D341Med (cell line): ENCODE results near the gene C20orf202.

Experiments used
- DNase-seq: peaks from one replicate; pipeline ENCODE4 v3.0.0; 2012; ENCODE audit warnings: low spot score

The C20orf202 gene

GRCh38 chr20:1202762-1203504, at the start of gene C20orf202:
C20orf202 (plus strand) TSS chr20:1203454; CDS start chr20:1203586, 132 bp downstream.
- DNase-seq: no peak

- DNase-seq: no peak
Observed at GRCh38 chr20:1154226-1154625, 49.0 kb upstream of the C20orf202 start.

GRCh38 chr20:1154691-1155090, 48.6 kb upstream of the C20orf202 start:
- no peak for DNase-seq

- no peak for DNase-seq
Observed at GRCh38 chr20:1155342-1155741, 47.9 kb upstream of the C20orf202 start.

- DNase-seq: no peak
Observed at GRCh38 chr20:1160496-1160895, 42.8 kb upstream of the C20orf202 start.

GRCh38 chr20:1160991-1161390, 42.3 kb upstream of the C20orf202 start:
- no peak for DNase-seq

- DNase-seq: no peak
Observed at GRCh38 chr20:1163105-1163504, 40.1 kb upstream of the C20orf202 start.

- no peak for DNase-seq
Observed at GRCh38 chr20:1163653-1164052, 39.6 kb upstream of the C20orf202 start.

GRCh38 chr20:1164871-1165270, 38.4 kb upstream of the C20orf202 start:
- DNase-seq: no peak

- no peak for DNase-seq
Observed at GRCh38 chr20:1165521-1165920, 37.7 kb upstream of the C20orf202 start.

- DNase-seq: no peak
Observed at GRCh38 chr20:1165941-1166340, 37.3 kb upstream of the C20orf202 start.

- DNase-seq: no peak
Observed at GRCh38 chr20:1166948-1167720, 36.1 kb upstream of the C20orf202 start.

GRCh38 chr20:1169224-1169623, 34.0 kb upstream of the C20orf202 start:
- DNase-seq: no peak

GRCh38 chr20:1171461-1172093, 31.7 kb upstream of the C20orf202 start:
- DNase-seq: no peak

GRCh38 chr20:1173698-1174097, 29.6 kb upstream of the C20orf202 start:
- DNase-seq: no peak

- no peak for DNase-seq
Observed at GRCh38 chr20:1174787-1175186, 28.5 kb upstream of the C20orf202 start.

GRCh38 chr20:1177680-1178079, 25.6 kb upstream of the C20orf202 start:
- DNase-seq: no peak

- DNase-seq: no peak
Observed at GRCh38 chr20:1178103-1178502, 25.2 kb upstream of the C20orf202 start.

- no peak for DNase-seq
Observed at GRCh38 chr20:1178623-1179022, 24.6 kb upstream of the C20orf202 start.

- DNase-seq: no peak
Observed at GRCh38 chr20:1180949-1181348, 22.3 kb upstream of the C20orf202 start.

- DNase-seq: no peak
Observed at GRCh38 chr20:1182106-1182505, 21.1 kb upstream of the C20orf202 start.

GRCh38 chr20:1183153-1183552, 20.1 kb upstream of the C20orf202 start:
- DNase-seq: no peak

GRCh38 chr20:1184260-1184637, 19.0 kb upstream of the C20orf202 start:
- no peak for DNase-seq
